PC-9 (cell line): ENCODE data around the gene SPDYC.

Experiments
- CTCF ChIP-seq: fragments of 200-600 bp; sonication (generic); conservative IDR thresholded peaks from 2 replicates; pipeline ENCODE4 v1.6.1; 2017; ENCODE audit warnings: mixed run types, antibody characterized with exemption, mild to moderate bottlenecking, moderate library complexity
- EZH2 ChIP-seq: fragments of 200-600 bp; sonication (generic); IDR thresholded peaks from 2 replicates; pipeline ENCODE4 v1.8.0; 2017; ENCODE audit warnings: antibody characterized with exemption, low read depth

DNA sequence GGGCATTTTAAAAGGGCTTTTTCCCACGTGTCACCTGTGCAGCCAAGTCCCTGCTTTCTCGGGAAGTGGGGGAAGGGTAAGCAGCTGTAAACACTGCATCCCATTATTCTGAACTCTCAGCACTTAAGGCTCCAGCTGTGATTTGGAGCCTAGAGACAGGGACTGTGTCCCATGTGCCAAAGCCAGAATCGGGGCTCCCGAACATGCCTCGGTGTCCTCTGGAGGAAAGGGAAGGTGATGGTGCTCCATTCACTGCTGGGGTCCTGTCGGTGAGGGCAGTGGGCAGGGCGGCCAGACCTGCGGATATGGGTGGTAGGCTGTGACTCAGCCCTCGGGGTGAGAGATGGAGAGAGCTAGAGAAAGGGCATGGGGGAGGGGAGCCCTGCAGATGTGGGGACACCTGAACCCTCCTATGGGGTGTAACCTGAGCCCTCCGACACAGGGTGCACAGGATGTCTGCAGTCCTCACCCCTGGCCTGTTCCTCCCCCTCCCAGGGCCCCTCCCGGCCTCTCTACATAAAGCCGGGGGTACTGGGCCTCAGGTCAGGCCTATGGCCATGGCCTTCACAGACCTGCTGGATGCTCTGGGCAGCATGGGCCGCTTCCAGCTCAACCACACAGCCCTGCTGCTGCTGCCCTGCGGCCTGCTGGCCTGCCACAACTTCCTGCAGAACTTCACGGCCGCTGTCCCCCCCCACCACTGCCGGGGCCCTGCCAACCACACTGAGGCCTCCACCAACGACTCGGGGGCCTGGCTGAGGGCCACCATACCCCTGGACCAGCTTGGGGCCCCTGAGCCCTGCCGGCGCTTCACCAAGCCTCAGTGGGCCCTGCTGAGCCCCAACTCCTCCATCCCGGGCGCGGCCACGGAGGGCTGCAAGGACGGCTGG lies 43.5 kb downstream of the SPDYC start:
- no peak for TF ChIP-seq CTCF
- TF ChIP-seq EZH2 = no peak
